ENCODE data around the gene SEC24C. TPM values are rescaled to one million over a fixed set of nuclear protein-coding genes. Genes with fewer than 3 reads are reported as not detected.
"Not testable (repeated sequence)": the region's sequence is repeated elsewhere in the genome, so short reads cannot be mapped to it uniquely, and the experiment has no call there.

The SEC24C gene
- total RNA-seq, 1 donor, result 25.3 TPM

GRCh38 chr10:73716251-73716650 is 27.9 kb upstream of the SEC24C start:
- Histone ChIP-seq H3K4me1 (ENCODE audit: insufficient read depth, low read length) (peaks cover 10% of the 10 kb centered on the region), H3K27me3 (ENCODE audit: insufficient read depth, low read length) (no peaks in the 10 kb centered on the region), H3K4me3 (ENCODE audit: low read length) (no peak overlapping the region), H3K9me3 (ENCODE audit: low read depth, low read length) (no peaks in the 10 kb centered on the region)

GRCh38 chr10:73717556-73717955 is 26.6 kb upstream of the SEC24C start:
- H3K4me3 ChIP-seq (ENCODE audit: low read length), result no peak overlapping the region
- H3K9me3 ChIP-seq (ENCODE audit: low read depth, low read length), result no peaks in the 10 kb centered on the region
- H3K4me1 ChIP-seq (ENCODE audit: insufficient read depth, low read length), result peaks cover 10% of the 10 kb centered on the region
- H3K27me3 ChIP-seq (ENCODE audit: insufficient read depth, low read length), result no peaks in the 10 kb centered on the region

GRCh38 chr10:73720561-73720960 is 23.6 kb upstream of the SEC24C start:
- not testable (repeated sequence) for H3K27me3 ChIP-seq (ENCODE audit: insufficient read depth, low read length); H3K4me1 ChIP-seq (ENCODE audit: insufficient read depth, low read length); H3K4me3 ChIP-seq (ENCODE audit: low read length); H3K9me3 ChIP-seq (ENCODE audit: low read depth, low read length)

- Histone ChIP-seq H3K4me1 (ENCODE audit: insufficient read depth, low read length) (no peaks in the 10 kb centered on the region), H3K9me3 (ENCODE audit: low read depth, low read length) (no peaks in the 10 kb centered on the region), H3K27me3 (ENCODE audit: insufficient read depth, low read length) (no peaks in the 10 kb centered on the region), H3K4me3 (ENCODE audit: low read length) (no peak overlapping the region)
Measured at GRCh38 chr10:73723516-73723915, 20.7 kb upstream of the SEC24C start.

- Histone ChIP-seq H3K4me1 (ENCODE audit: insufficient read depth, low read length) (peaks cover 17% of the 10 kb centered on the region), H3K4me3 (ENCODE audit: low read length) (peak overlapping the region; percentile 83)
- not testable (repeated sequence) for H3K27me3 ChIP-seq (ENCODE audit: insufficient read depth, low read length); H3K9me3 ChIP-seq (ENCODE audit: low read depth, low read length)
Measured at GRCh38 chr10:73729781-73730152, 14.4 kb upstream of the SEC24C start.

GRCh38 chr10:73730153-73730906 is 13.8 kb upstream of the SEC24C start:
- Histone ChIP-seq H3K27me3 (ENCODE audit: insufficient read depth, low read length) (no peaks in the 10 kb centered on the region), H3K4me1 (ENCODE audit: insufficient read depth, low read length) (peaks cover 17% of the 10 kb centered on the region), H3K9me3 (ENCODE audit: low read depth, low read length) (no peaks in the 10 kb centered on the region), H3K4me3 (ENCODE audit: low read length) (peak overlapping the region; percentile 83)

GRCh38 chr10:73731588-73732375 is 12.4 kb upstream of the SEC24C start:
- Histone ChIP-seq H3K4me1 (ENCODE audit: insufficient read depth, low read length) (peaks cover 17% of the 10 kb centered on the region), H3K4me3 (ENCODE audit: low read length) (no peak overlapping the region), H3K9me3 (ENCODE audit: low read depth, low read length) (no peaks in the 10 kb centered on the region), H3K27me3 (ENCODE audit: insufficient read depth, low read length) (no peaks in the 10 kb centered on the region)

GRCh38 chr10:73732426-73732825 is 11.7 kb upstream of the SEC24C start:
- peaks cover 17% of the 10 kb centered on the region for H3K4me1 ChIP-seq (ENCODE audit: insufficient read depth, low read length)
- H3K27me3 ChIP-seq (ENCODE audit: insufficient read depth, low read length), result no peaks in the 10 kb centered on the region
- no peak overlapping the region for H3K4me3 ChIP-seq (ENCODE audit: low read length)
- no peaks in the 10 kb centered on the region for H3K9me3 ChIP-seq (ENCODE audit: low read depth, low read length)

GRCh38 chr10:73732931-73733623 is 11.1 kb upstream of the SEC24C start:
- Histone ChIP-seq H3K27me3 (ENCODE audit: insufficient read depth, low read length) (no peaks in the 10 kb centered on the region), H3K9me3 (ENCODE audit: low read depth, low read length) (no peaks in the 10 kb centered on the region), H3K4me1 (ENCODE audit: insufficient read depth, low read length) (peaks cover 17% of the 10 kb centered on the region), H3K4me3 (ENCODE audit: low read length) (no peak overlapping the region)

- Histone ChIP-seq H3K9me3 (ENCODE audit: low read depth, low read length) (no peaks in the 10 kb centered on the region), H3K4me1 (ENCODE audit: insufficient read depth, low read length) (peaks cover 17% of the 10 kb centered on the region), H3K27me3 (ENCODE audit: insufficient read depth, low read length) (no peaks in the 10 kb centered on the region), H3K4me3 (ENCODE audit: low read length) (no peak overlapping the region)
Measured at GRCh38 chr10:73734028-73734720, 10.0 kb upstream of the SEC24C start.

- H3K9me3 ChIP-seq (ENCODE audit: low read depth, low read length), result no peaks in the 10 kb centered on the region
- H3K4me3 ChIP-seq (ENCODE audit: low read length), result no peak overlapping the region
- peaks cover 11% of the 10 kb centered on the region for H3K4me1 ChIP-seq (ENCODE audit: insufficient read depth, low read length)
- no peaks in the 10 kb centered on the region for H3K27me3 ChIP-seq (ENCODE audit: insufficient read depth, low read length)
Measured at GRCh38 chr10:73734796-73735305, 9.3 kb upstream of the SEC24C start.

GRCh38 chr10:73740501-73741254 is 3.5 kb upstream of the SEC24C start:
- H3K4me3 ChIP-seq (ENCODE audit: low read length); H3K9me3 ChIP-seq (ENCODE audit: low read depth, low read length); H3K27me3 ChIP-seq (ENCODE audit: insufficient read depth, low read length): not testable (repeated sequence)
- H3K4me1 ChIP-seq (ENCODE audit: insufficient read depth, low read length), result peaks cover 21% of the 10 kb centered on the region

- peaks cover 31% of the 10 kb centered on the region for H3K4me1 ChIP-seq (ENCODE audit: insufficient read depth, low read length)
- no peaks in the 10 kb centered on the region for H3K9me3 ChIP-seq (ENCODE audit: low read depth, low read length)
- H3K4me3 ChIP-seq (ENCODE audit: low read length), result no peak overlapping the region
- H3K27me3 ChIP-seq (ENCODE audit: insufficient read depth, low read length), result no peaks in the 10 kb centered on the region
Measured at GRCh38 chr10:73742454-73742734, 1.8 kb upstream of the SEC24C start.

GRCh38 chr10:73743327-73743904 is 756 bp upstream of the SEC24C start:
- H3K4me3 ChIP-seq (ENCODE audit: low read length), result peak overlapping the region; percentile 98
- no peaks in the 10 kb centered on the region for H3K9me3 ChIP-seq (ENCODE audit: low read depth, low read length)
- peaks cover 31% of the 10 kb centered on the region for H3K4me1 ChIP-seq (ENCODE audit: insufficient read depth, low read length)

More at GRCh38 chr10:73743327-73743904, 756 bp upstream of the SEC24C start:
- H3K27me3 ChIP-seq (ENCODE audit: insufficient read depth, low read length), result no peaks in the 10 kb centered on the region
